Lower leg skin (tissue), 4 donors: ENCODE results near the gene IFNL4. TPM values are rescaled to one million over a fixed set of nuclear protein-coding genes. Genes with fewer than 3 reads are reported as not detected.
"Not testable (repeated sequence)": the region's sequence is repeated elsewhere in the genome, so short reads cannot be mapped to it uniquely, and the experiment has no call there.

Experiments
- DNase-seq, 2 donors: peaks; one replicate each; pipeline ENCODE4 v3.0.0-alpha.2; 2019; ENCODE audit warnings: low spot score in 2 of 2
- H3K4me3 ChIP-seq: fragments of 200-600 bp; sonication (generic); 2 replicates; pipeline ENCODE4 v1.5.1; 2017; ENCODE audit warnings: mild to moderate bottlenecking, low read depth; ENCODE audit not compliant: poor library complexity, severe bottlenecking
- POLR2A ChIP-seq, 2 donors: fragments of 450-650 bp; IDR thresholded peaks; one replicate each; pipeline ENCODE4 v1.6.1; 2016 to 2017; ENCODE audit warnings: antibody characterized with exemption in 2 of 2, mild to moderate bottlenecking in 1 of 2, moderate library complexity in 1 of 2
- WGBS, 2 donors: methylation state at CpG; one replicate each; pipeline ENCODE4 v1.1.5; 2018; 5-methylcytosine and 5-hydroxymethylcytosine counted together
- intact Hi-C: fragments of 100-400 bp; cut with DNase I; formaldehyde crosslinking; loops from one replicate; pipeline ENCODE4 v1.15.0; 2023; ENCODE audit warnings: low total_unique reads
- total RNA-seq, 4 donors: library from RNA; depleted of rRNA; stranded (reverse); fragments of >200 nt; gene quantifications; one replicate each; pipeline ENCODE4 v1.1.0, GENCODE V29; 2016
- TF ChIP-seq, protein P1 (sequence below), 3 donors: fragments of 450-650 bp; IDR thresholded peaks; one replicate each; pipeline ENCODE4 v1.5.1; 2016; ENCODE audit warnings: antibody characterized with exemption in 3 of 3, mild to moderate bottlenecking in 3 of 3, moderate library complexity in 2 of 3

IFNL4 gene
- total RNA-seq, 4 donors from 2014 or later, result not detected

DNA sequence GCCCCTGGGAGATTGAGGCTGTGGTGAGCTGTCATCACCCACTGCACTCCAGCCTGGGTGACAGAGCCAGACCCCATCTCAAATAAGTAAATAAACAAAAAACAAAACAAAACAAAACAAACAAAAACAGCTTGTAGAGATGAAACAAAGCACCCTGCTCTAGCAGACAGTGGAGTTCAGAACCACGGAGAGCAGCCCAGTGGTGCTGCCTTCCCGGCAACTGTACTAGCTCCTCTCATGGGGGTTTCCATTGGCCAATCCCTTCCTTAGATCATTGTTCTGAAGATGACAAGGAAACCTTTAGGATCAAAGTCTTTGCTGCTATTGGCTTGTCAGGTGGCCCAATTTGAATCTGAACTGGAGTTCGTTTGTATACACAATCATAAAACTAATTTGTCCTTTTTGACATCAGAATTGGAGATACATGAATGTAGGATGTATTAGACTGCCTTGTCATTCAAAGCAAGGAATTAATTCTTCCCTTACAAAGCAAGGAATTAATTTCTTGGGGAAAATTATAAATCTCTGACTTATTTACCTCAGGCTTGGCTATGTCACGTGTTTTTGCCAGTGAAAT is 24.9 kb downstream of the IFNL4 start:
- WGBS, 2 donors, result 20 to 24% methylated on average over 4 of the region's 4 CpGs
- H3K4me3 ChIP-seq, result no peak overlapping the region
- TF ChIP-seq, protein P1, sequence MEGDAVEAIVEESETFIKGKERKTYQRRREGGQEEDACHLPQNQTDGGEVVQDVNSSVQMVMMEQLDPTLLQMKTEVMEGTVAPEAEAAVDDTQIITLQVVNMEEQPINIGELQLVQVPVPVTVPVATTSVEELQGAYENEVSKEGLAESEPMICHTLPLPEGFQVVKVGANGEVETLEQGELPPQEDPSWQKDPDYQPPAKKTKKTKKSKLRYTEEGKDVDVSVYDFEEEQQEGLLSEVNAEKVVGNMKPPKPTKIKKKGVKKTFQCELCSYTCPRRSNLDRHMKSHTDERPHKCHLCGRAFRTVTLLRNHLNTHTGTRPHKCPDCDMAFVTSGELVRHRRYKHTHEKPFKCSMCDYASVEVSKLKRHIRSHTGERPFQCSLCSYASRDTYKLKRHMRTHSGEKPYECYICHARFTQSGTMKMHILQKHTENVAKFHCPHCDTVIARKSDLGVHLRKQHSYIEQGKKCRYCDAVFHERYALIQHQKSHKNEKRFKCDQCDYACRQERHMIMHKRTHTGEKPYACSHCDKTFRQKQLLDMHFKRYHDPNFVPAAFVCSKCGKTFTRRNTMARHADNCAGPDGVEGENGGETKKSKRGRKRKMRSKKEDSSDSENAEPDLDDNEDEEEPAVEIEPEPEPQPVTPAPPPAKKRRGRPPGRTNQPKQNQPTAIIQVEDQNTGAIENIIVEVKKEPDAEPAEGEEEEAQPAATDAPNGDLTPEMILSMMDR (IDR thresholded peaks at IDR 0.05), result no peak
- no peak for TF ChIP-seq POLR2A (IDR thresholded peaks at IDR 0.05)
- intact Hi-C loops, result no loop called here
- DNase-seq, result no peak

DNA sequence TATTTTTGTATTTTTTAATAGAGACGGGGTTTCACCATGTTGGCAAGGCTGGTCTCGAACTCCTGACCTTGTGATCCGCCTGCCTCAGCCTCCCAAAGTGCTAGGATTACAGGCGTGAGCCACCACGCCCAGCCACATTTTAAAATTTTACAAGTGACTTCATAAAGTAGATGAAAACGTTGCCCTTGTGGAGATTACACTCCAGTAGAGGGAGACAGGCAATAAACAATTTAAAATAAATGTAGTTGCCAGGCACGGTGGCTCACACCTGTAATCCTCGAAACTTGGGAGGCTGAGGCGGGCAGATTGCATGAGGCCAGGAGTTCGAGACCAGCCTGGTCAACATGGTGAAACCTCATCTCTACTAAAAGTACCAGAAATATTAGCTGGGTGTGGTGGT is 29.5 kb downstream of the IFNL4 start:
- H3K4me3 ChIP-seq, intact Hi-C loops, DNase-seq: not testable (repeated sequence)
- 68 to 73% methylated on average over 10 of the region's 10 CpGs for WGBS, 2 donors

DNA sequence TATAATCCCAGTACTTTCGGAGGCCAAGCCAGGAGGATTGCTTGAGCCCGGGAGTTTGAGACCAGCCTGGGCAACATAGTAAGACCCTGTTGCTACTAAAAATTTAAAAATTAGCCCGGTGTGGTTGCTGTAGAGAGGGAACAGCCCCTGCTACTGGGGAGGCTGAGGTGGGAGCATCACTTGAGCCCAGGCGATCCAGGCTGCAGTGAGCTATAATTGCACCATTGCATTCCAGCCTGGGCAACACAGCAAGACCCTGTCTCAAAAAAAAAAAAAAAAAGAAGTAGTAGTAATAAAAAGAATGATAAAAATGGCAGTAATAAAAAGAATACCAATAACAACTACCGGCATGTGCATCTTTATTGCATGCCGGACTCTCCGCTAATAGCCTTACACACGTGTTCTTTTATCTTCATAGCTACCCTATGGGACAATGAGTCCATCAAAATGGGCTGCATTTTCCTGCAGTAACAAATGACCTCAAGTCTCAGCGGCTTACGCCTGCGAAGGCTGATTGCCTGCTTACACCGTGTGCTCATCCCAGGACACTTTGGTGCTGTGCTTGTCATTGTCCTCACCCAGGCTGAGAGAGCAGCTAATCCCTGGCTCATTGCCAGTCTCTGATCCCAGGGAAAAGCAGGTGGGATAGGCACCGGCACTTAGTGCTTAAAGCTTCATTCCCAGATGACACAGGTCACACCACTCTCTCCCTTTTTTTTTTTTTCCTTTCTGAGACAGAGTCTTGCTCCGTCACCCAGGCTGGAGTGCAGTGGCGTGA is 30.2 kb downstream of the IFNL4 start:
- no peak for DNase-seq
- TF ChIP-seq, protein P1 (IDR thresholded peaks at IDR 0.05), result no peak
- no peak for TF ChIP-seq POLR2A (IDR thresholded peaks at IDR 0.05)
- WGBS, 2 donors, result 88 to 91% methylated on average over 15 of the region's 15 CpGs
- no peak overlapping the region for H3K4me3 ChIP-seq
- intact Hi-C loops, result no loop called here

DNA sequence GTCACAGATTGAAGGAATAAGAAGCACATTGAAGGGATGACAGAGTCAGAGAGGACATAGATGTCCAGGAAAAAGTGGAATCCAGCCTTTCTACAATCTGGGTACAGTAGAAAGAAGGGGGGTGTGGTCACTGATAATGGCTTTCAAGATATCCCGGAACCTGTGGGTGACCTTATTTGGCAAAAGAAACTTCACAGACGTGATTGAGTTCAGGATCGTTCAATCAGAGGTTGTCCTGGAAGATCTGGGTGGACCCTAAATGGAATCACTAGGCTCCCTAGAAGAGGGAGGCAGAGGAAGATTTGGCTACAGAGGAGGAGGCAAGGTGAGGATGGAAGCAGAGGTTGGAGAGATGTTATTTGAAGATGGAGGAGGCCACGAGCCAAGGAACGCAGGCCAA is 31.6 kb downstream of the IFNL4 start:
- no peak for TF ChIP-seq POLR2A (IDR thresholded peaks at IDR 0.05)
- 86 to 89% methylated on average over 5 of the region's 5 CpGs for WGBS, 2 donors
- intact Hi-C loops, result no loop called here
- no peak for DNase-seq
- no peak overlapping the region for H3K4me3 ChIP-seq

DNA sequence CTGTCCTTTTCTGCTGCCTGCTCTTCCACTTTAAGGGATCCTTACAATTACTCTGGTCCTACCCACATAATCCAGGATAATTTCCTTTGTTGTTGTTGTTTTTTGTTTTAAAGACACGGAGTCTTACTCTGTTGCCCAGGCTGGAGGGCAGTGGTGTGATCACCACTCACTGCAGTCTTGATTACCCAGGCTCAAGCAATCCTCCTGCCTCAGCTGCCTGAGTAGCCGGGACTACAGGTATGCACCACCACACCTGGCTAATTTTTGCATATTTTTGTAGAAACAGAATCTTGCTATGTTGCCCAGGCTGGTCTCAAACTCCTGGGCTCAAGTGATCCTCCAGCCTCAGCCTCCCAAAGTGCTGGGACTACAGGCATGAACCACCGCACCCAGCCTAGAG is 33.3 kb downstream of the IFNL4 start:
- DNase-seq, intact Hi-C loops: not testable (repeated sequence)
- WGBS, 2 donors, result 90 to 91% methylated on average over 3 of the region's 3 CpGs

DNA sequence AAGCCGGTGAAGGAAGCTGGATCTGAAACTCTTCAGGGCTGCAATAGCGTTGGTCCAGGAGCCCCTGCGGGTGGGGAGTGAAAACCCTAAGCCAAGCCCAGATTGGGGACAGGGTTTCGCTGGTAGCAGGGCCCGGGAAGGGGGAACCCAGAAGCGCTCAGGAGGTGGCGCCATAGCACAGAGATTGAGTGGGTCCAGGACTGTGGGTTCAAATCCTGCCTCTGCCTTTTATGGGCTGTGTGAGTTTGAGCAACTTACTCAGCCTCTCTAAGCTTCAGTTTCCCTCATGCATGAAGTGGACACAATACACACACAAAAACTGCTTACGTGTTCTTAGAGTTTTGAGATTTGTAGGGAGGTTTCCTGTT is 36.3 kb downstream of the IFNL4 start:
- 28 to 33% methylated on average over 8 of the region's 8 CpGs for WGBS, 2 donors
- TF ChIP-seq POLR2A (IDR thresholded peaks at IDR 0.05), result no peak
- TF ChIP-seq, protein P1 (IDR thresholded peaks at IDR 0.05), result no peak
- intact Hi-C loops, result no loop called here

More for the DNA sequence above, 33.3 kb downstream of the IFNL4 start:
- H3K4me3 ChIP-seq, result not testable (repeated sequence)

DNA sequence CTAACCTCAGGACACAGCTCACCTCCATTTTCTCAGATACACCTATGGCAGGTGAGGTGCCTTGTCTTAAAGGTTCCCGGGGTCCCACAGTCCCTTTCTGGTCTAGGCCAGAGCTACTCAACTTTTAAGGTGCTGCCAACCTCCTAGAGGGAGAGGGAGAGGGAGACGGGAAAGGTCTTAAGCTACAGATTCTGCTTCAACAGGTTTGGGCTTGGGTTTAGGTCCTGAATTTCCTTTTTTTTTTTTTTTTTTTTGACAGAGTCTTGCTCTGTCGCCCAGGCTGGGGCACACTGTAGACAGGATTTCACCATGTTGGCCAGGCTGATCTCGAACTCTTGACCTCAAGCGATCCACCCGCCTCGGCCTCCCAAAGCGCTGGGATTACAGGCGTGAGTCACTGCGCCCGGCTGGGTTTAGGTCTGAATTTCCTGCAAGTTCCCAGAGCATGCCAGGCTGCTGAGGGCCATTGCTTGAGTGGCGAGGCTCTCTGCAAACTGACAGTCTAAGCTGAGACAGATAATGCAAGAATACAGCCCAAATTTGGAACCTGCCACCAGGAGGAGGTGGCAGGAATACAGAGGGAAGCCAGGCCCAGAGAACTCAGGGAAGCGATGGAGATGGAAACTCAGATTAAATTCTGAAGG is 36.8 kb downstream of the IFNL4 start:
- TF ChIP-seq, protein P1 (IDR thresholded peaks at IDR 0.05), result no peak
- TF ChIP-seq POLR2A (IDR thresholded peaks at IDR 0.05), result no peak
- WGBS, 2 donors, result 66 to 75% methylated on average over 8 to 13 of the region's 13 CpGs

More for the DNA sequence above, 36.3 kb downstream of the IFNL4 start:
- no peak overlapping the region for H3K4me3 ChIP-seq
- no peak for DNase-seq

More for the DNA sequence above, 36.8 kb downstream of the IFNL4 start:
- intact Hi-C loops, result no loop called here
- no peak overlapping the region for H3K4me3 ChIP-seq
- no peak for DNase-seq
